HepG2 (cell line): ENCODE results near the gene LPO. TPM values are rescaled to one million over a fixed set of nuclear protein-coding genes. Genes with fewer than 3 reads are reported as not detected.

Source experiments
- ATAC-seq: fragments of 200-7000 bp; cut with Tn5 transposase; 3 replicates; pipeline ENCODE4 v1.9.1; 2020; ENCODE audit warnings: mild to moderate bottlenecking, moderate library complexity
- BruUV-seq: library from RNA; stranded (reverse); fragments of 400-500 nt; replicated peaks from 2 replicates; lab custom pipeline; 2021; lab: Mats Ljungman, UMichigan
- CTCF ChIA-PET: fragments of 300-600 bp; formaldehyde crosslinking; extraction: SDS; loops from one replicate; lab custom pipeline; 2021; ENCODE audit warnings: low total read pairs, inconsistent platforms, low intra/inter-chr PET ratio; lab: Yijun Ruan, JAX
- POLR2A ChIA-PET: fragments of 350-600 bp; sonication (Branson Sonifier 250); formaldehyde crosslinking; loops from one replicate; lab custom pipeline; 2020; ENCODE audit warnings: antibody characterized with exemption, inconsistent platforms; lab: Yijun Ruan, JAX
- DNase-seq: peaks from one replicate; pipeline ENCODE4 v3.0.0-alpha.2; 2015; ENCODE audit warnings: low spot score
- FAIRE-seq: peaks from 3 replicates; lab custom pipeline; 2011; peaks lifted over from hg19 to GRCh38; lab: Jason Lieb, UNC
- H2AFZ ChIP-seq: one replicate; pipeline ENCODE4 v1.6.1; 2011; ENCODE audit warnings: low read length, inconsistent platforms
- H3K27ac ChIP-seq: fragments of 300-600 bp; 3 replicates; pipeline ENCODE4 v1.8.0; 2011; ENCODE audit warnings: mixed run types, mild to moderate bottlenecking, mixed read lengths, low read length, inconsistent platforms; ENCODE audit not compliant: insufficient read depth; ENCODE audit errors: extremely low read length
- H3K27me3 ChIP-seq, 2 experiments: fragments of 200-600 bp in 1 of 2; 2 replicates in 1 of 2; 3 replicates in 1 of 2; pipeline versions ENCODE4 v1.6.0 to v1.8.0; 2011; ENCODE audit warnings: low read length in 2 of 2, mild to moderate bottlenecking in 2 of 2, moderate library complexity in 2 of 2, inconsistent platforms in 1 of 2; ENCODE audit not compliant: insufficient read depth in 2 of 2, control insufficient read depth in 1 of 2
- H3K36me3 ChIP-seq, 2 experiments: fragments of 200-600 bp in 1 of 2; replicated peaks in 1 of 2; 2 replicates in 1 of 2; 3 replicates in 1 of 2; pipeline versions ENCODE4 v1.5.1 to v1.8.0; 2011; ENCODE audit warnings: low read length in 2 of 2, inconsistent platforms in 1 of 2; ENCODE audit not compliant: insufficient read depth in 2 of 2, control insufficient read depth in 1 of 2
- H3K4me1 ChIP-seq: 2 replicates; pipeline ENCODE4 v1.5.1; 2012; ENCODE audit warnings: low read length, inconsistent platforms; ENCODE audit not compliant: insufficient read depth
- H3K4me2 ChIP-seq: 2 replicates; pipeline ENCODE4 v1.6.0; 2011; ENCODE audit warnings: low read depth, low read length, inconsistent platforms
- H3K4me3 ChIP-seq, 3 experiments: fragments of 200-600 bp in 1 of 3; sonication (generic), shearing (Covaris generic) in 1 of 3; replicated peaks in 1 of 3; 2 replicates each; pipeline ENCODE4 v1.5.1; 2011 to 2016; ENCODE audit warnings: low read length in 3 of 3, inconsistent platforms in 2 of 3, low read depth in 2 of 3, mild to moderate bottlenecking in 2 of 3, control low read depth in 1 of 3, mixed read lengths in 1 of 3; ENCODE audit not compliant: insufficient read depth in 1 of 3
- H3K79me2 ChIP-seq: one replicate; pipeline ENCODE4 v1.6.1; 2011; ENCODE audit warnings: low read length, inconsistent platforms; ENCODE audit not compliant: insufficient read depth
- H3K9ac ChIP-seq: 2 replicates; pipeline ENCODE4 v1.6.0; 2011; ENCODE audit warnings: mild to moderate bottlenecking, low read depth, low read length, inconsistent platforms; ENCODE audit not compliant: insufficient read depth
- H3K9me3 ChIP-seq: 2 replicates; pipeline ENCODE4 v1.5.1; 2012; ENCODE audit warnings: mild to moderate bottlenecking, low read length
- H4K20me1 ChIP-seq: 2 replicates; pipeline ENCODE4 v1.6.0; 2011; ENCODE audit warnings: inconsistent platforms, mild to moderate bottlenecking, low read length, moderate library complexity; ENCODE audit not compliant: insufficient read depth
- BCLAF1 ChIP-seq: fragments of 450-650 bp; IDR thresholded peaks from 2 replicates; pipeline ENCODE4 v1.6.1; 2017; ENCODE audit warnings: mild to moderate bottlenecking
- CCDC6 ChIP-seq: sonication (generic); formaldehyde crosslinking; IDR thresholded peaks from 2 replicates; pipeline ENCODE4 v1.8.1; 2022; ENCODE audit warnings: mild to moderate bottlenecking, missing genetic modification reagents, moderate library complexity
- ELF4 ChIP-seq: sonication (generic); formaldehyde crosslinking; IDR thresholded peaks from 2 replicates; pipeline ENCODE4 v1.5.0; 2020; ENCODE audit warnings: missing genetic modification reagents, mild to moderate bottlenecking, moderate library complexity, borderline replicate concordance
- EP300 ChIP-seq, 3 experiments: sonication (generic) in 1 of 3; formaldehyde crosslinking in 1 of 3; IDR thresholded peaks; 2 replicates each; pipeline versions ENCODE4 v1.5.1 to v1.6.1; 2011 to 2020; ENCODE audit warnings: low read depth in 2 of 3, low read length in 2 of 3, borderline replicate concordance in 1 of 3, improper control_type of control experiment in 1 of 3, mild to moderate bottlenecking in 1 of 3, missing genetic modification reagents in 1 of 3, moderate library complexity in 1 of 3
- KLF11 ChIP-seq: IDR thresholded peaks from 2 replicates; pipeline ENCODE4 v1.6.1; 2016; ENCODE audit warnings: missing compliant biosample characterization
- MYC ChIP-seq: sonication (generic); formaldehyde crosslinking; IDR thresholded peaks from 2 replicates; pipeline ENCODE4 v1.9.0; 2021; ENCODE audit warnings: missing genetic modification reagents, borderline replicate concordance
- POLR2G ChIP-seq: fragments of 200-400 bp; formaldehyde crosslinking; IDR thresholded peaks from 2 replicates; pipeline ENCODE4 v1.6.1; 2018; ENCODE audit warnings: mild to moderate bottlenecking, low read depth, low read length, moderate library complexity
- RBM22 ChIP-seq: fragments of 200-400 bp; formaldehyde crosslinking; optimal IDR thresholded peaks from 2 replicates; pipeline ENCODE3; 2017; ENCODE audit warnings: mild to moderate bottlenecking, low read length, moderate library complexity
- REL ChIP-seq: sonication (generic); formaldehyde crosslinking; conservative IDR thresholded peaks from 2 replicates; pipeline ENCODE4 v1.8.0; 2022; ENCODE audit warnings: mild to moderate bottlenecking, missing genetic modification reagents, moderate library complexity
- ZFAT ChIP-seq: sonication (generic); formaldehyde crosslinking; conservative IDR thresholded peaks from 2 replicates; pipeline ENCODE4 v1.8.1; 2023; ENCODE audit warnings: missing genetic modification reagents, inconsistent platforms
- ZNF24 ChIP-seq: fragments of 450-650 bp; IDR thresholded peaks from 2 replicates; pipeline ENCODE4 v1.6.1; 2017; ENCODE audit warnings: antibody characterized with exemption, mild to moderate bottlenecking
- ZNF766 ChIP-seq: sonication (generic); formaldehyde crosslinking; IDR thresholded peaks from 2 replicates; pipeline ENCODE4 v1.5.0; 2020; ENCODE audit warnings: missing genetic modification reagents, borderline replicate concordance
- ZNF780A ChIP-seq: sonication (generic); formaldehyde crosslinking; IDR thresholded peaks from 2 replicates; pipeline ENCODE4 v1.8.0; 2022; ENCODE audit warnings: mild to moderate bottlenecking, missing genetic modification reagents, moderate library complexity
- ZNF816 ChIP-seq: sonication (generic); formaldehyde crosslinking; IDR thresholded peaks from 2 replicates; pipeline ENCODE4 v1.8.0; 2022; ENCODE audit warnings: missing genetic modification reagents, mild to moderate bottlenecking, borderline replicate concordance
- WGBS: methylation state at CpG from one replicate; pipeline ENCODE4 v1.1.6; 2017; ENCODE audit warnings: low lambda C conversion rate; 5-methylcytosine and 5-hydroxymethylcytosine counted together
- in situ Hi-C: cut with HindIII; loops from 2 replicates; pipeline ENCODE4 v1.10.0; 2017; ENCODE audit warnings: low pct_unique_long_range_greater_than_20kb; ENCODE audit not compliant: extremely low pct_ligation_motif_present
- intact Hi-C: fragments of 100-400 bp; cut with micrococcal nuclease; formaldehyde crosslinking; loops from one replicate; pipeline ENCODE4 v1.10.0; 2022; ENCODE audit not compliant: unreplicated experiment
- polyA plus RNA-seq, 8 experiments: library from polyadenylated mRNA; depleted of rRNA in 3 of 8; stranded (reverse) in 7 of 8; unstranded in 1 of 8; fragments of >200 nt; fragmentation: Illumina TruSeq in 4 of 8; extraction: Trizol in 4 of 8; gene quantifications; 2 replicates each; pipeline versions ENCODE4 v1.2.1 to v1.2.3, GENCODE V29; 2011 to 2016; ENCODE audit warnings: low read depth in 4 of 8, missing spikeins in 1 of 8, mixed read lengths in 1 of 8; ENCODE audit not compliant: insufficient read depth in 1 of 8
- total RNA-seq, 5 experiments: library from RNA; depleted of rRNA; stranded (reverse); fragments of >200 nt; fragmentation: Illumina TruSeq; extraction: Trizol; gene quantifications; 2 replicates each; pipeline ENCODE4 v1.2.3, GENCODE V29; 2016; ENCODE audit warnings: low read depth in 1 of 5
- TF ChIP-seq, protein P1 (sequence below): sonication (generic); formaldehyde crosslinking; IDR thresholded peaks from 2 replicates; pipeline ENCODE4 v1.5.0; 2020; ENCODE audit warnings: missing genetic modification reagents, mild to moderate bottlenecking, borderline replicate concordance

Gene LPO
- total and polyA plus RNA-seq, 2 of the 13 experiments (the other 11 are each of a cell fraction or from before 2014, with no cell fraction given), result not detected

DNA sequence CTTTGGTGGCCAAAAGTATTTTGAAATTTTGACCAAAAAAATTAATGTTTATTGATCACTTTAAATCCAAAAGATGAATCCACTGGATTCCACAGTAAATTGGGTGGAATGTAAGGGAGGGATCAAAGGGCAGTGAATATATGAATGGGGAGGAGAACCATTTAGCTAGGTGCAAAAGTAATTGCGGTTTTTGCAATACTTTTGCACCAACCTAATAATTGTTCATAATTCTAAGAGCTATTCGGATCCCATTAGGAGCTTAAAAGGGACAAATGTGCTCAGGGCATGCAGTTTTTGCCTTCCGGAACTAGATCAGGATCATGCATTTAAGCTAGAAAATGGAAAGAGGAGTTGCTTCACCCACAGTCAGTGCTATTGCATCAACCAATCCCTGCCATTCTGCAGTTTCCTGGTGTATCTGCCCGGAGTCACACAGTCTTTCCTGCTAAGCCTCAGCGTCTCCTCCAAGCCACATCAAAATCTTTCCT is at the start of gene LPO (continued):
- no peak for TF ChIP-seq BCLAF1
- TF ChIP-seq, protein P1, sequence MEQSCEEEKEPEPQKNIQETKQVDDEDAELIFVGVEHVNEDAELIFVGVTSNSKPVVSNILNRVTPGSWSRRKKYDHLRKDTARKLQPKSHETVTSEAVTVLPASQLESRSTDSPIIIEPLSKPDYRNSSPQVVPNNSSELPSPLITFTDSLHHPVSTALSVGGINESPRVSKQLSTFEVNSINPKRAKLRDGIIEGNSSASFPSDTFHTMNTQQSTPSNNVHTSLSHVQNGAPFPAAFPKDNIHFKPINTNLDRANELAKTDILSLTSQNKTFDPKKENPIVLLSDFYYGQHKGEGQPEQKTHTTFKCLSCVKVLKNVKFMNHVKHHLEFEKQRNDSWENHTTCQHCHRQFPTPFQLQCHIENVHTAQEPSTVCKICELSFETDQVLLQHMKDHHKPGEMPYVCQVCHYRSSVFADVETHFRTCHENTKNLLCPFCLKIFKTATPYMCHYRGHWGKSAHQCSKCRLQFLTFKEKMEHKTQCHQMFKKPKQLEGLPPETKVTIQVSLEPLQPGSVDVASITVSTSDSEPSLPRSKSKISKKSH (CRISPR knock-in tag), result no peak

- no peaks in the 10 kb centered on the region for H4K20me1 ChIP-seq
- in situ Hi-C loops, result no loop called here
- BruUV-seq, result no TSS peak
- CTCF ChIA-PET, result no interaction called here
- no peak for ATAC-seq
- POLR2A ChIA-PET, result no interaction called here
- WGBS, result 26% methylated on average over 7 of the region's 11 CpGs
- H3K4me3 ChIP-seq, result no peak overlapping the region
- H3K27me3 ChIP-seq, result peaks cover 0 to 54% of the 10 kb centered on the region in 2 experiments; a peak in 4 of 5 replicates
- no peaks in the 10 kb centered on the region for H3K4me1 ChIP-seq
- no peak overlapping the region for H3K9ac ChIP-seq
- FAIRE-seq, result no peak
- no peaks in the 10 kb centered on the region for H3K79me2 ChIP-seq
- no peak overlapping the region for H3K4me2 ChIP-seq
- H2AFZ ChIP-seq, result no peak overlapping the region
- intact Hi-C loops, result no loop called here
- no peak overlapping the region for H3K27ac ChIP-seq
- no peak for DNase-seq
- no peaks in the 10 kb centered on the region for H3K36me3 ChIP-seq
- TF ChIP-seq ZNF766 (CRISPR knock-in tag), result no peak
- TF ChIP-seq ELF4, result no peak
- TF ChIP-seq ZNF24, result no peak
- no peak for TF ChIP-seq ZNF780A
- TF ChIP-seq CCDC6, result no peak
- TF ChIP-seq ZNF816, result no peak
- TF ChIP-seq POLR2G, result no peak
- TF ChIP-seq EP300 (IDR thresholded peaks at IDR 0.05; ENCODE audit: low read depth in 2 of 2, low read length in 2 of 2), result no peak
- no peak for TF ChIP-seq EP300 (CRISPR knock-in tag; IDR thresholded peaks at IDR 0.05; ENCODE audit: borderline replicate concordance)
- no peak for TF ChIP-seq REL (CRISPR knock-in tag)
- no peak for TF ChIP-seq MYC (CRISPR knock-in tag)
- no peak for TF ChIP-seq KLF11 (CRISPR knock-in tag)
- no peak for TF ChIP-seq RBM22
- no peak for TF ChIP-seq ZFAT (CRISPR knock-in tag)
- no peaks in the 10 kb centered on the region for H3K9me3 ChIP-seq
Observed at GRCh38 chr17:58189436-58190146, 48.8 kb upstream of the LPO start.
